GM21529 (cell line): ENCODE data around the gene NACC1.

ENCODE experiments used
- ATAC-seq: cut with Tn5 transposase; IDR thresholded peaks from one replicate; pipeline ENCODE4 v1.9.1; 2021; ENCODE audit not compliant: unreplicated experiment

Gene NACC1

DNA sequence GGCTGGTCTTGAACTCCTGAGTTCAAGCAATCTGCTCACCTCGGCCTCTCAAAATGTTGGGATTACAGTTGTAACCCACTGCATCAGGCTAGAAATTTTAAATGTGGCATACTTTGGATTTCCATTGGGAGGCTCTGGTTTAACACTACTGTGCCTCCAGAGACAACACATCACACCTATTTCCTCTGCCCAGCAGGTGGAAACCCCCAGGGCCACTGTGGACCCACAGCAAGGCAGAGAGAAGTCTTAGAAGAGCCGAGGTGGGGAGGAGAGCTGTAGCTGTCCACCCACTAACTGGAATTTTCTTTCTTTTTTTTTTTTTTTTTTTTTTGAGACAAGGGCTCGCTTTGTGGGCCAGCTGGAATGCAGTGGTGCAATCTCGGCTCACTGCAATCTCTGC is 71.5 kb downstream of the NACC1 start:
- no peak for ATAC-seq
